HG03064 (cell line): ENCODE data around the gene KCNIP1.

Experiments
- ATAC-seq: cut with Tn5 transposase; IDR thresholded peaks from one replicate; pipeline ENCODE4 v1.9.1; 2021; ENCODE audit warnings: low read depth; ENCODE audit not compliant: unreplicated experiment

KCNIP1 gene

GRCh38 chr5:170623576-170624181, 119.9 kb downstream of the KCNIP1 start:
- ATAC-seq: no peak

GRCh38 chr5:170625221-170626165, 121.7 kb downstream of the KCNIP1 start:
- no peak for ATAC-seq

GRCh38 chr5:170626507-170627150, 122.8 kb downstream of the KCNIP1 start:
- no peak for ATAC-seq

GRCh38 chr5:170627271-170627670, 123.5 kb downstream of the KCNIP1 start:
- ATAC-seq: no peak

- ATAC-seq: no peak
Measured at GRCh38 chr5:170628028-170628427, 124.2 kb downstream of the KCNIP1 start.

GRCh38 chr5:170628691-170629565, 125.1 kb downstream of the KCNIP1 start:
- no peak for ATAC-seq

- ATAC-seq: no peak
Measured at GRCh38 chr5:170629566-170630175, 125.9 kb downstream of the KCNIP1 start.

- no peak for ATAC-seq
Measured at GRCh38 chr5:170630226-170630625, 126.4 kb downstream of the KCNIP1 start.

GRCh38 chr5:170630711-170631141, 126.9 kb downstream of the KCNIP1 start:
- no peak for ATAC-seq

GRCh38 chr5:170631466-170632195, 127.8 kb downstream of the KCNIP1 start:
- ATAC-seq: no peak

GRCh38 chr5:170632266-170632984, 128.6 kb downstream of the KCNIP1 start:
- ATAC-seq: no peak

GRCh38 chr5:170632985-170633234, 129.1 kb downstream of the KCNIP1 start:
- ATAC-seq: no peak

- no peak for ATAC-seq
Measured at GRCh38 chr5:170633235-170634081, 129.6 kb downstream of the KCNIP1 start.

GRCh38 chr5:170634256-170634990, 130.6 kb downstream of the KCNIP1 start:
- no peak for ATAC-seq

GRCh38 chr5:170635706-170636105, 131.9 kb downstream of the KCNIP1 start:
- no peak for ATAC-seq

- ATAC-seq: no peak
Measured at GRCh38 chr5:170636206-170636605, 132.4 kb downstream of the KCNIP1 start.

GRCh38 chr5:170636801-170637477, 133.1 kb downstream of the KCNIP1 start:
- no peak for ATAC-seq
